Upper lobe of left lung (tissue), 4 donors: ENCODE data around the gene SPATA13.

Experiments
- EP300 ChIP-seq, 4 donors: sonication (generic); formaldehyde crosslinking; IDR thresholded peaks; one replicate each; pipeline ENCODE4 v1.5.1; 2017; ENCODE audit warnings: antibody characterized with exemption in 4 of 4, control low read depth in 2 of 4
- TF ChIP-seq, protein P1 (sequence below), 6 experiments: fragments of 450-650 bp in 4 of 6; fragments of 200-600 bp in 2 of 6; sonication (generic) in 2 of 6; IDR thresholded peaks; one replicate each; pipeline ENCODE4 v1.5.1; 2016 to 2019; ENCODE audit warnings: antibody characterized with exemption in 6 of 6

DNA sequence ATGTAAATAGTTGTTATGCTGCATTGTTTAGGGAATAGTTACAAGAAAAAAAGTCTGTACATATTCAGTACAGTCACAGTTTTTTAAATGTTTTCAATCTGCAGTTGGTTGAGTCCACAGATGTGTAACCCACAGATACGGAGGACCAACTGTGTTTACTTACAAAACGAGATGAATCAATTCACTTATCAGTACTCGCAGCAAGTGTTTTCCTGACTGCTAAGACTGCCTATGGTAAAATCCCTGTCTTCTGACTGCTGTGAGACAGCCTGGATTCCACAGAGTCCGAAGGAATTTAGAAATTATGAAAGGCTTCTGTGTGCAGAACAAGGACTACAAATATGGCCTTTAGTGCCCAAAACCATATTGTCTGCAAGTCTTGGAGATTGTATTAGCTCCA lies 103.1 kb downstream of the SPATA13 start:
- TF ChIP-seq, protein P1, sequence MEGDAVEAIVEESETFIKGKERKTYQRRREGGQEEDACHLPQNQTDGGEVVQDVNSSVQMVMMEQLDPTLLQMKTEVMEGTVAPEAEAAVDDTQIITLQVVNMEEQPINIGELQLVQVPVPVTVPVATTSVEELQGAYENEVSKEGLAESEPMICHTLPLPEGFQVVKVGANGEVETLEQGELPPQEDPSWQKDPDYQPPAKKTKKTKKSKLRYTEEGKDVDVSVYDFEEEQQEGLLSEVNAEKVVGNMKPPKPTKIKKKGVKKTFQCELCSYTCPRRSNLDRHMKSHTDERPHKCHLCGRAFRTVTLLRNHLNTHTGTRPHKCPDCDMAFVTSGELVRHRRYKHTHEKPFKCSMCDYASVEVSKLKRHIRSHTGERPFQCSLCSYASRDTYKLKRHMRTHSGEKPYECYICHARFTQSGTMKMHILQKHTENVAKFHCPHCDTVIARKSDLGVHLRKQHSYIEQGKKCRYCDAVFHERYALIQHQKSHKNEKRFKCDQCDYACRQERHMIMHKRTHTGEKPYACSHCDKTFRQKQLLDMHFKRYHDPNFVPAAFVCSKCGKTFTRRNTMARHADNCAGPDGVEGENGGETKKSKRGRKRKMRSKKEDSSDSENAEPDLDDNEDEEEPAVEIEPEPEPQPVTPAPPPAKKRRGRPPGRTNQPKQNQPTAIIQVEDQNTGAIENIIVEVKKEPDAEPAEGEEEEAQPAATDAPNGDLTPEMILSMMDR (IDR thresholded peaks at IDR 0.05), result no peak
- TF ChIP-seq EP300 (IDR thresholded peaks at IDR 0.05), result no peak
